HG03139 (cell line): ENCODE data around the gene CNPPD1.

Source experiments
- ATAC-seq: cut with Tn5 transposase; IDR thresholded peaks from one replicate; pipeline ENCODE4 v1.9.1; 2021; ENCODE audit not compliant: unreplicated experiment

The CNPPD1 gene

GRCh38 chr2:219176818-219177551 is at the start of gene CNPPD1:
CNPPD1 (minus strand) TSS chr2:219176925; CDS start chr2:219176828, 97 bp downstream.
- ATAC-seq = peak; percentile 57

GRCh38 chr2:219225350-219225749 is 48.6 kb upstream of the CNPPD1 start:
- ATAC-seq = no peak

DNA sequence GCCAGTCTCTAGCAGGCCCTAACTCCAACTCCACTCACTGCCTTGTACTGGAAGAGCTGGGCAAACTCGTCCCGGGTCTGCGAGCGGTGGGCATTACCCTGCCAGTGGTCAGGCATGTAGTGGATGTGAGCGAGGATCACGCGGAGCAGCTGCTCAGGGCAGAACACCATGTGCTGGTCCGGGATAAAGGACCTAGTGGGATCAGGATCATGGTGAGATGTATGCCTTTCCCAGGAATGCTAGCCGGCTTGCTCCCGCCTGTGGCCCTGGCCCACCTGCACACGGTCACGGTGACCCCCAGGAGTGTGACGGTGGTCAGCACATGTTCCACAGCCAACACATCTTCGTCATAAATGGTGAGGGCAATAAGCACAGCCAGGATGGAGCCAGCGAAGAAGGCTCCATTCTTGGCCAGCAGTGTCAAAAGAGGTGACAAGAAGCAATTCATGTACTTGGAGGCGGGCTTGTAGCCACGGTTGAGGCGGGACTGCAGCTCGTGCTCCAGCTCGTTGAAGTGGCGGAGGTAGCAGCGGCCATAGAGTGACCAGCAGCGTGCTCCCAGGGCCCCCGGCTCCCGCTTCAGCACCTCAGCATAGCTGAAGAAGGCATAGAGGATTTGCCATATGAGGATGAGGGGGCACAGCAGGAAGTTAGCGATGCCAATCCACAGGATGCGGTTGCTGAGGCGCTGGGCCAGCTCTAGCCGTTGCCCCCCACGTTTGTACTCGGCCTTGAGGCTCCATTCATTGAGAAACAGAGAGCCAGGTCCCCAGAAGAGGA is 47.3 kb upstream of the CNPPD1 start:
- ATAC-seq = no peak

DNA sequence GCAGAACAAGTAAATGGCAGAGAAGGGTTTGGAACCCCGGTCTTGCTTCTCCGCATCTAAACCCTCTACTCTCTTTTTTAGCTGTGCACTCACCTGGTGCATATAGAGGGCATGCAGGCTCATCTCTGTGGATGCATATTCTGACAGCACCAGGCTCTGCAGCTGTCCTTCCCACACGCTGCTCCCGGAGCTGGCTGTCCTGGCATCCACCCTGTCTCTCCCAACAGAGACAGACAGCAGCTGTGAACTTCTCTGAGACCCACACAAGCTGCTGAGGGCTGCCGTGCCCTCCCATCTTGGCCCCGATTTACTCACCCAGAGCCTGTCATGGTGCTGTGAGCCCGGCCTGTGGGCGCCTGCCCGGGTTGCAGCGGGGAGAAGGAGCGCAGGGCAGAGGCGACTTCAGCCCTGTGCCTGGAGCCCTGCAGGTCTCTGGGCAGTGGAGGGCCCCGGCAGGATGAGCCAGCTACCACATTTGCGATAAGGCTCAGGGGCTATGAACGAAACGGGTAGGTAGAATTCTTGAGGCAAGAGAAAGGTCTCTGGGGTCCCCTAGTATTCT is 45.3 kb upstream of the CNPPD1 start:
- ATAC-seq = no peak

DNA sequence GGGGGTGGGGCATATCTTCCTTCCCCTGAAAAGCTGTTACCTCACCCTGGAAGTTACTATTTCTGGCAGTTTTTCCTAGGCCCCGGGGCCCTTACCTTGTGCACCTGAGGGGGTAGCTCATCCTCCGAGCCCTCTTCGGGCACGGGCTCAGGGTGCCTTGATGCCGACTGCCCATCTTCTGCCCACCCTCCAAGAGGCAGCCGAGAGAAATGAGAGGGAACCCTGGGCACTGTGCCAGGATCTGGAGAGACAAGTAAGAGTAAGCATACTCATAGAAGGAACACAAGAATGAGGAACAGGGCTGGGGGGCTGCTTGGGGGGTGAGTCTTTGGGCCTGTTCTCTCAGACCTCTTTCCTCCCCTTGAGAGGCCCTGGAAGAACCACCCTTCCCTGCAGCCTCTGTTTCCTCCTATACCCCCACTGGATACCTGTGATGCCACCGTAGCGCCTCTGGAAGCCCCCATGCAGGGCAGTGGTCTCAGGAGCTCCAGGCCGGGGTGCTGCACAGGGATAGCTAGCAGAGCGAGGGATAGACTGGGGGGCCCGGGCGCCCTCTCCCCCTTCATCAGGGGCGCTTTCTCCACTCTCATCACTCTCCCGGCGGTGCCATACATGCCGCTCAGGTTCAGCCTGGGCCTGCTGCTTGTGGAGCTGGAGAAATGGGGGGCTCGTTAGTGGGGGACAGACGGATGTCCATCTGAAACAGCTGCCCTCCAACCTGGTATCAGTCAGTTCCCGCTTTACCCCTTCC is 44.1 kb upstream of the CNPPD1 start:
- no peak for ATAC-seq

DNA sequence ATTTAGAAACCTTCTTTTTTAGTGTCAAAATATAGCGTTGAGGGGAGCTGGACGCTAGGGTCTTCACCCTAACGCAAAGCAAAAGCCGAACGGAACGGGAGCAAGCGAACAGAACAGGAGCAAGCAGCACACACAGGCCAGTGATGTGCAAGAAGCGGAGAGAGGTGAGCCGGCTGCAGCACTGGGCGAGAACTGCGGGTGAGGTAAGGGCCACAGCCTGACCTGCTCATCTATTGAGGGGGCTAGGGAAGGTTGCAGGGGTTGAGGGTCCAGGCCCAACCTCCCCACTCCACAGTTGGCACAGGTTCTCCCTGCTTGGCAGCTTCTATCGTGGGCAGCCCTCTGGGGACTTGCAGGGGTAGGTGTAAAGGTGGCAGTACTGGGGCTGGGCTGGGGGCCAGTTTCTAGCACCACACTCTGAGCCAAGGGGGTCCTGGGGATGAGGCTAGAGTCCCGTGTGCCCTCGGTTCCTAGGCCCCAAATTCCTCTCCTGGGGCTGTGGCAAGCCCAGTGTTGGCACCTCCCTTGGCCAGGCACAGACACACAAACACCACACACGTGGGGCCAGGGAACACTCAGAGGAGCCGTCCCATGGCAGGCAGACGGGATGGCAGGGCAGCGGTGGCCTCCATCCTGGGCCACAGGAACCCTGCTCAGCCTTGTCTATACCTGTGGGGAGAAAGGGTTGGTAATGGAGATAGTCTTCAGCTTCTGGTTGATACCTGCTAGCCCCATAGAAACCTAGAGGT is 43.2 kb upstream of the CNPPD1 start:
- no peak for ATAC-seq

DNA sequence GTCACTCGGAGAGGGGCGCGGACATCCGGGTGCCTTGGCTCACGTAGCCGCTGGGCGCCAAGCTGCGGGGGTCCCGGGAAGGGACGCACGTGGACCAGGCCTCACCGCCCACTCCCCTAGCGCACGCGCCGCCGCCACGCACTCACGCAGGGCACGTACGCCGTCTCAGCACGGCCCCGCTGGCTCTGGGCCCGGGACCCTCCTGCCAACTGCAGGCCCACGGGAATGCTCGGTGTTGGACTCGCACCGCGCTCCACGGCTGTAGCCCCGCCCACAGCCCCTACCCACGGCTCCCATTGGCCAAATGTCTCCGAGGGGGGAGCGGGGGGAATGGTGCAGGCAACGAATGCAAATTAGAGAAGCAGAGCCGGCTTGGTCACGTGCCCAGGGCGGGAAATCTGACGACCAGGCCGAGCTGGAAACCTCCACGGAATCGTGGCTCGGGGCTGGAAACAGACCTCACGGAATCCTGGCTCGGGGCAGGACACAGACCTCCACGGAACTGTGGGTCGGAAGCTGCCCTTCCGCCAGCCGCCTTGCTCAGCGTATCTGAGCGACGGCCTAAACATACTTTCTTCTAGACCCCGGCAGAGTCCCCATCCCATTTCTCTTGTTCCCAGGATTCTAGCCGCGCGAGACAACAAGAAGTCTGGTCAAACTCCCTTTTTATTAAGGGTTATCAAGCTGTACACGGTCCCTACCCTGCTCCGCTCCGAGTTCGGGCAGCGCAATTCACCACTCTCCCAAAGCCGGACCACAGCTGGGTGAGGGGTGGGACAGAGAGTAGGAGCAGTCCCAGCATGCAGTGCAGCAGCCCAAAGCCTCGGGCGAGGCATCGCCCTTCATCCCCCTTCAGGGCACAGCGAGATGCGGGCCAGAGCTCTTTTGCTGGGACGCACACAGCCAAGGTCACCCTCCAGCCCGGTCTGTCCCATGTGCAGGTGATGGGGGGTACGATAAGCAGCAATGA is 42.3 kb upstream of the CNPPD1 start, which contains the start of gene ABCB6:
Gene ABCB6 (minus strand): TSS at position 227 of the 970 bp plus-strand sequence. CDS start 285 bp downstream, outside the sequence.
- peak; percentile 77 for ATAC-seq

GRCh38 chr2:219218217-219218731 is 41.5 kb upstream of the CNPPD1 start:
- ATAC-seq = peak; percentile 16

DNA sequence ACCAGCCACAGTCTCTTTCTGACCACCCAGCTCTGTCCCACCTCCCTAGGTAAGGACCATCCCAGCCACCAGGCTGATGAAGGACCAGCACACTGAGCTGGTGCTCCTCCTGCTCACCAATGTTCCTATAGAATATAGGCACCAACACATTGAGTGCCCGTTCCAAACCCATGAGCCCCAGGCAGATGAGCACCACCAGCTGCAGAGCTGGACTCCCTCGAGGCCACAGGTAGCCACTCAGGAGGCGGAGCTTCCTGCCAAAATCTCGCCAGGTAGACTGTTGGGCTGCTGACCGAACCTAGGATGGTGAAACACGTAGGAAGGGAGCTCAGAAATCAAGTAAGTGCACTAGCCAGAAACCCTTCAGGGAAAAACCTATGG is 39.8 kb upstream of the CNPPD1 start:
- ATAC-seq = no peak

GRCh38 chr2:219215871-219216534 is 39.3 kb upstream of the CNPPD1 start:
- ATAC-seq = no peak

DNA sequence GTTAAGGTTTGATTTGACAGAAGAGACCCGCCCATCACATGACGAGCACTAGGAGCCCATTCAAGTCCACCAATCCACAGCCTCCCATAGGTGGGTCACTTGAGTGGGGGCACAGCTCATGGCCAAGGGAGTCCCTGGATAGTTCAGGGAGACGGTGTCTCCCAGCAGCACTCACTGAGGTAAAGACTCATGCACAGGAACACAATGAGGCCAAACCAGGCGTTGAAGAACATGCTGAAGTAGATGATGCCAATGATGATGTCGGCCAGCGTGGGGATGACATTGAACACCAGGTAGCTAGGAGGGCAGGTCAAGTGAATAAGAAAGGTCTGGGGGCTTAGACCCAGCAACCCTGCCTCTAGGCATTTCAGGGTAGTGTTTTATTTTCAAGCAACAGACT is 38.1 kb upstream of the CNPPD1 start:
- ATAC-seq = no peak

GRCh38 chr2:219214141-219214540 is 37.4 kb upstream of the CNPPD1 start:
- ATAC-seq = no peak

DNA sequence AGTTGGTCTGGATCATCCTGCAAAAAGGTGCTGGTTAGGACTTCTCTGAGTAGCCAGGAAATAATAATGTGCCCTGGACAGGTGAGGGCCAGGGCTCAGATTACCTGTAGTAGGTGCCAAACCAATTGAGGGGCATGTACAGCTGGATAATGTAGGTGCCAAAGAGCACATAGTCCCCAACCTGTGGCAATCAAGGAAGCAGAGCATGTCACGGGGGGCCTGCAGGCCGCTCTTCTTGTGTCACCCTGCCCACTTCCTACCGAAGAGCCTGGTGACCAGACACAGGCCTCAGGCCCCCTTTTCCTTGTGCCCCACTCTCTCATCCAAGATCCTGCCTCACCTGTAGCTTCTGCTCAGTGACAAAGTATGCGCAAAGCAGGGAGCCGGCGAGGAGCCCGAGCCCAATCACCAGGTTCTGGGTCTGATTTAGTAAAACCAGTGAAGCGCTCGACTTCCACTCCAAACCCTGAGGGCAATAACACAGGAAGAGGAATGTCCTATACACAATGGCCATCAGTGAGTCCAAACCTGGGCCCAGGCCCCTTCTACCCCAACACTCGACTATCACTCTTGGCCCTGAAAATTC is 36.9 kb upstream of the CNPPD1 start:
- no peak for ATAC-seq

DNA sequence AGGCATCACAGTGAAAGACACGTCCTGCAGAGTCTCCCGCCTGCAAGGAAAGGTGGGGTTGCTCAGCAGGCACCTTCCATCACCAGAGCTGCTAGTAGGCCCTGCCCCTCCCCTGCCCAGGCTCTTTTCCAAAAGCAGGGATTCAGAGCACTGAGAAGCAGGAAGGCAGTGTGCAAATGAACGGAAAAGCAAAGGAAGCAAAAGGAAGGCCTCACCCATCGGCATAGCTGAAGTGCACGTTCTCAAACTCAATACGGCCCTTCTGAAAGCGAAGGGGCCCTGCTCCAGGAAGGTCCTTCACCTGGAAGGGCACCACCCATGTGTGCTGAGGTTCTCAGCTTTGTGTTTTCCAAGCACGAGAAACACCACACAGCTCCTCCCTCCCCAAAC is 36.3 kb upstream of the CNPPD1 start:
- ATAC-seq = no peak

- ATAC-seq = no peak
Measured at GRCh38 chr2:219210886-219211362, 34.2 kb upstream of the CNPPD1 start.

DNA sequence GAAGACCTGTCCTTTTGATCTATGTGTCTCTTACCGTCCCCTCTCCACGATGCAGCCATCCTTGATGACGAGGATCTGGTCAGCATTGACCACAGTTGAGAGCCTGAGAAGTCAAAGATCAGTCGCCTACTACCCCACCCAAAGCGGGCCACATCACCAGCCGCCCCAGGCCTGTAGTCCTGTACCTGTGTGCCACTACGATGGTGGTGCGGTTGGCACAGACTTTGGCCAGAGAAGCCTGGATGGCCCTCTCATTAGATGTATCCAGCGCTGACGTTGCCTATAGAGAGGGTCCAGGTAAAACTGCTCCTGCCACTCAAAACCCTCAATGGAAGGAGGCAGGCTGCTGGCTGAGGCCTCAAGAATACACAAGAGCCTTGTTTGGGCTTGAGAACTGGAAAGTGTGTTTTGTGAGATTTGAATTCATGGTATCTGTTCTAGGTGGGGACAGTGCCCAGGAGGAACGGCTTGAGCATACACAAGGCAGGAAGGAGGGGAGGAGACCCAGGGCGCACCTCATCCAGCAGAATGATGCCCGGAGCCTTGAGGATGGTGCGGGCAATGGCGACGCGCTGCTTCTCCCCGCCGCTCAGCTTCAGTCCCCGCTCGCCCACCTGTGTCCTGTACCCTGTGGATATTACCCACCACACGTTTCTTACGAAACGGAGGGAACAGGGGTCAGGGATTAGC is 33.6 kb upstream of the CNPPD1 start:
- no peak for ATAC-seq
